IMR-90 (cell line): ENCODE data around the gene CKAP5. TPM values are rescaled to one million over a fixed set of nuclear protein-coding genes. Genes with fewer than 3 reads are reported as not detected.

Experiments used
- ATAC-seq: fragments of 200-7000 bp; cut with Tn5 transposase; 2 replicates; pipeline ENCODE4 v1.9.1; 2020; ENCODE audit warnings: low read depth, mild to moderate bottlenecking, moderate library complexity
- BruUV-seq: library from RNA; stranded (reverse); fragments of 400-500 nt; replicated peaks from 2 replicates; lab custom pipeline; 2021; lab: Mats Ljungman, UMichigan
- CTCF ChIA-PET: fragments of 300-600 bp; formaldehyde crosslinking; extraction: SDS; loops from one replicate; lab custom pipeline; 2021; ENCODE audit warnings: antibody characterized with exemption; lab: Yijun Ruan, JAX
- POLR2A ChIA-PET: fragments of 300-600 bp; sonication (Branson Sonifier 250); formaldehyde crosslinking; loops from one replicate; lab custom pipeline; 2022; ENCODE audit warnings: antibody characterized with exemption; ENCODE audit not compliant: unreplicated experiment; lab: Charles Lee
- DNase-seq: peaks from one replicate; pipeline ENCODE4 v3.0.0; 2013
- H2AFZ ChIP-seq: replicated peaks from 2 replicates; pipeline ENCODE3; 2013; ENCODE audit warnings: low read length, mild to moderate bottlenecking; ENCODE audit not compliant: poor library complexity
- H2AK5ac ChIP-seq: 2 replicates; pipeline ENCODE4 v1.6.1; 2013; ENCODE audit warnings: low read depth, low read length, inconsistent platforms
- H2AK9ac ChIP-seq: replicated peaks from 2 replicates; pipeline ENCODE3; 2013; ENCODE audit warnings: mild to moderate bottlenecking, low read depth, low read length, moderate library complexity; ENCODE audit not compliant: poor library complexity
- H2BK120ac ChIP-seq: 2 replicates; pipeline ENCODE4 v1.6.1; 2013; ENCODE audit warnings: low read depth, low read length, inconsistent platforms
- H2BK15ac ChIP-seq: 3 replicates; pipeline ENCODE4 v1.6.1; 2013; ENCODE audit warnings: low read depth, low read length, inconsistent platforms
- H2BK20ac ChIP-seq: 2 replicates; pipeline ENCODE4 v1.6.1; 2013; ENCODE audit warnings: low read depth, mild to moderate bottlenecking, inconsistent platforms, low read length, moderate library complexity
- H2BK5ac ChIP-seq: 2 replicates; pipeline ENCODE4 v1.6.1; 2013; ENCODE audit warnings: mild to moderate bottlenecking, low read depth, low read length, inconsistent platforms; ENCODE audit not compliant: poor library complexity, severe bottlenecking
- H3K14ac ChIP-seq: replicated peaks from 2 replicates; pipeline ENCODE4 v1.6.1; 2013; ENCODE audit warnings: low read depth, low read length, inconsistent platforms
- H3K18ac ChIP-seq: 2 replicates; pipeline ENCODE4 v1.6.1; 2013; ENCODE audit warnings: low read depth, low read length, control low read depth
- H3K23ac ChIP-seq: 2 replicates; pipeline ENCODE4 v1.6.1; 2013; ENCODE audit warnings: low read depth, low read length, inconsistent platforms
- H3K27ac ChIP-seq: 2 replicates; pipeline ENCODE4 v1.5.1; 2013; ENCODE audit warnings: mild to moderate bottlenecking, control low read depth, low read length; ENCODE audit not compliant: insufficient read depth
- H3K27me3 ChIP-seq: 2 replicates; pipeline ENCODE4 v1.6.1; 2013; ENCODE audit warnings: low read length; ENCODE audit not compliant: control insufficient read depth, insufficient read depth
- H3K36me3 ChIP-seq: 2 replicates; pipeline ENCODE4 v1.6.1; 2013; ENCODE audit warnings: low read length, mixed read lengths; ENCODE audit not compliant: control insufficient read depth, insufficient read depth
- H3K4ac ChIP-seq: 2 replicates; pipeline ENCODE4 v1.6.1; 2013; ENCODE audit warnings: low read depth, low read length, inconsistent platforms
- H3K4me1 ChIP-seq: 2 replicates; pipeline ENCODE4 v1.6.1; 2013; ENCODE audit warnings: low read length, mixed read lengths; ENCODE audit not compliant: control insufficient read depth, insufficient read depth
- H3K4me2 ChIP-seq: 2 replicates; pipeline ENCODE4 v1.6.1; 2013; ENCODE audit warnings: low read depth, mild to moderate bottlenecking, control low read depth, low read length, moderate library complexity
- H3K4me3 ChIP-seq: 2 replicates; pipeline ENCODE4 v1.5.1; 2013; ENCODE audit warnings: low read depth, mild to moderate bottlenecking, control low read depth, low read length, moderate library complexity; ENCODE audit not compliant: insufficient read depth
- H3K56ac ChIP-seq: 2 replicates; pipeline ENCODE4 v1.6.1; 2013; ENCODE audit warnings: low read length, inconsistent platforms; ENCODE audit not compliant: insufficient read depth; ENCODE audit errors: extremely low read depth
- H3K79me1 ChIP-seq, 2 experiments: 2 replicates each; pipeline ENCODE4 v1.6.1; 2013; ENCODE audit warnings: low read length in 2 of 2, inconsistent platforms in 1 of 2, low read depth in 1 of 2
- H3K9ac ChIP-seq: 2 replicates; pipeline ENCODE4 v1.6.1; 2013; ENCODE audit warnings: low read depth, low read length, control low read depth
- H3K9me1 ChIP-seq: 2 replicates; pipeline ENCODE4 v1.6.1; 2013; ENCODE audit warnings: low read length, inconsistent platforms; ENCODE audit not compliant: insufficient read depth
- H3K9me3 ChIP-seq: 2 replicates; pipeline ENCODE4 v1.6.1; 2013; ENCODE audit warnings: low read length; ENCODE audit not compliant: control insufficient read depth, insufficient read depth
- H4K20me1 ChIP-seq: 2 replicates; pipeline ENCODE4 v1.6.1; 2013; ENCODE audit warnings: low read length, inconsistent platforms; ENCODE audit not compliant: insufficient read depth
- H4K5ac ChIP-seq: 2 replicates; pipeline ENCODE4 v1.6.1; 2013; ENCODE audit warnings: mild to moderate bottlenecking, low read depth, low read length, control low read depth
- H4K8ac ChIP-seq, 2 experiments: 2 replicates each; pipeline ENCODE4 v1.6.1; 2013; ENCODE audit warnings: low read depth in 2 of 2, low read length in 2 of 2, control low read depth in 1 of 2, inconsistent platforms in 1 of 2
- H4K91ac ChIP-seq: 2 replicates; pipeline ENCODE4 v1.6.1; 2013; ENCODE audit warnings: low read depth, low read length, inconsistent platforms; ENCODE audit not compliant: insufficient read depth
- WGBS, 2 experiments: methylation state at CpG; one replicate each; pipeline versions ENCODE4 v1.1.5 to v1.1.7; 2013; ENCODE audit warnings: missing lambda C conversion rate in 2 of 2; ENCODE audit not compliant: insufficient read length in 1 of 2; ENCODE audit errors: extremely low coverage in 2 of 2; 5-methylcytosine and 5-hydroxymethylcytosine counted together
- dilution Hi-C: fragments of 300-500 bp; cut with HindIII; formaldehyde crosslinking; loops from one replicate; pipeline ENCODE4 v1.14.3; 2018; ENCODE audit warnings: low sequenced_read_pairs; ENCODE audit not compliant: unreplicated experiment
- in situ Hi-C: fragments of 300-500 bp; cut with MboI; formaldehyde crosslinking; loops from 3 replicates; pipeline ENCODE4 v1.14.3; 2019; ENCODE audit warnings: low sequenced_read_pairs, inconsistent platforms, mixed read lengths
- intact Hi-C: fragments of 100-400 bp; cut with micrococcal nuclease; formaldehyde crosslinking; loops from 2 replicates; pipeline ENCODE4 v1.10.0; 2022
- polyA plus RNA-seq, 3 experiments: library from polyadenylated mRNA; depleted of rRNA; stranded (reverse); fragments of >200 nt; gene quantifications; 2 replicates each; pipeline ENCODE4 v1.2.3, GENCODE V29; 2012; ENCODE audit warnings: low replicate concordance in 1 of 3
- total RNA-seq: library from RNA; depleted of rRNA; stranded (reverse); fragments of >200 nt; gene quantifications from 2 replicates; pipeline ENCODE4 v1.2.3, GENCODE V29; 2012
- TF ChIP-seq, protein P1 (sequence below): fragments of 150-350 bp; IDR thresholded peaks from 2 replicates; pipeline ENCODE4 v1.6.1; 2017; ENCODE audit warnings: mild to moderate bottlenecking, antibody characterized with exemption, low read length, low read depth
- TF ChIP-seq, protein P2 (sequence below): conservative IDR thresholded peaks from 2 replicates; pipeline ENCODE4 v1.5.1; 2012; ENCODE audit warnings: mild to moderate bottlenecking, low read depth, low read length, improper control_type of control experiment

CKAP5 gene
- total and polyA plus RNA-seq, 2 of the 4 experiments (the other 2 are of a cell fraction), result 59.5 to 79.2 TPM

DNA sequence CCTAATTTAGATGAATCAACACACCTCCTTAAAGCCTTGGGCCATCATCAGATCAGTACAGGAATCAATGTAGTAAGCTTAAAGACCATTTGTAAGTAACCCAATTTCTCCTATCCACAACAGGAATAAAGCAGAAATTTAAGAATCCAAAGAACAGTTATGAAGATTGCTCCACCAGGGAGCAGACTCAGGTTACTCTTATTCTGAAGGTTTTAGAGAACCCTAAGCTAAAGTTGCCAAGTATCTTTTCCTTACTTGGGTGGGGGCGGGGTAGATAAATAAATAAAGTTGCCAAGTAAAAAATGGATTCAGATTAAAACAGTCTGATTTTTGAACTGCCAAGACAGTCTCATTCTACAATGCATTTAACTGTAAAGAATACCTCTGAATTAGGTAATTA, 18.1 kb downstream of the CKAP5 start:
- Histone ChIP-seq H4K20me1 (peaks cover 37% of the 10 kb centered on the region), H3K4me1 (peaks cover 7% of the 10 kb centered on the region), H2AK9ac (no peak overlapping the region), H3K79me1 (peaks cover 14 to 54% of the 10 kb centered on the region in 2 experiments; a peak in 3 of 4 replicates), H2BK15ac (no peak overlapping the region), H3K4me3 (no peak overlapping the region), H3K9me3 (no peaks in the 10 kb centered on the region), H3K14ac (no peak overlapping the region), H4K91ac (no peak overlapping the region), H2AFZ (no peak overlapping the region), H3K27ac (no peak overlapping the region), H2BK20ac (no peak overlapping the region), H3K4ac (no peak overlapping the region), H2BK5ac (peak overlapping the region; percentile 56), H2AK5ac (no peak overlapping the region), H3K9me1 (0 out of 2 replicates have a peak, but pooled peaks cover 4% of the 10 kb centered on the region), H3K9ac (no peak overlapping the region), H3K56ac (no peak overlapping the region), H2BK120ac (no peak overlapping the region), H3K36me3 (no peaks in the 10 kb centered on the region), H4K5ac (no peak overlapping the region; the same call in 1 of the 2 replicates), H3K23ac (no peak overlapping the region), H3K4me2 (peak overlapping the region; percentile 39; the same call in 1 of the 2 replicates), H3K27me3 (no peaks in the 10 kb centered on the region), H3K18ac (no peak overlapping the region), H4K8ac (no peak overlapping the region; a peak in 1 of 4 replicates)
- WGBS, 2 experiments, result no CpG with 5 or more reads among the region's 1 CpG
- no peak for ATAC-seq
- ChIA-PET POLR2A (no interaction called here), CTCF (interaction anchor here (0.6 to 0.7 kb wide), 2 partner anchors 16 to 325 kb away, joined by 3 to 4 read pairs; no protein-coding TSS in a partner anchor)
- dilution Hi-C loops, result no loop called here
- peak; percentile 35 for DNase-seq
- BruUV-seq, result no TSS peak
- intact Hi-C loops, result loop anchor here (2.0 to 5.0 kb wide), 2 partner anchors 19 to 324 kb away; partner anchors contain the start of gene CKAP5
- in situ Hi-C loops, result no loop called here
- TF ChIP-seq, protein P1, sequence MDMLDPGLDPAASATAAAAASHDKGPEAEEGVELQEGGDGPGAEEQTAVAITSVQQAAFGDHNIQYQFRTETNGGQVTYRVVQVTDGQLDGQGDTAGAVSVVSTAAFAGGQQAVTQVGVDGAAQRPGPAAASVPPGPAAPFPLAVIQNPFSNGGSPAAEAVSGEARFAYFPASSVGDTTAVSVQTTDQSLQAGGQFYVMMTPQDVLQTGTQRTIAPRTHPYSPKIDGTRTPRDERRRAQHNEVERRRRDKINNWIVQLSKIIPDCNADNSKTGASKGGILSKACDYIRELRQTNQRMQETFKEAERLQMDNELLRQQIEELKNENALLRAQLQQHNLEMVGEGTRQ, result no peak
- TF ChIP-seq, protein P2, sequence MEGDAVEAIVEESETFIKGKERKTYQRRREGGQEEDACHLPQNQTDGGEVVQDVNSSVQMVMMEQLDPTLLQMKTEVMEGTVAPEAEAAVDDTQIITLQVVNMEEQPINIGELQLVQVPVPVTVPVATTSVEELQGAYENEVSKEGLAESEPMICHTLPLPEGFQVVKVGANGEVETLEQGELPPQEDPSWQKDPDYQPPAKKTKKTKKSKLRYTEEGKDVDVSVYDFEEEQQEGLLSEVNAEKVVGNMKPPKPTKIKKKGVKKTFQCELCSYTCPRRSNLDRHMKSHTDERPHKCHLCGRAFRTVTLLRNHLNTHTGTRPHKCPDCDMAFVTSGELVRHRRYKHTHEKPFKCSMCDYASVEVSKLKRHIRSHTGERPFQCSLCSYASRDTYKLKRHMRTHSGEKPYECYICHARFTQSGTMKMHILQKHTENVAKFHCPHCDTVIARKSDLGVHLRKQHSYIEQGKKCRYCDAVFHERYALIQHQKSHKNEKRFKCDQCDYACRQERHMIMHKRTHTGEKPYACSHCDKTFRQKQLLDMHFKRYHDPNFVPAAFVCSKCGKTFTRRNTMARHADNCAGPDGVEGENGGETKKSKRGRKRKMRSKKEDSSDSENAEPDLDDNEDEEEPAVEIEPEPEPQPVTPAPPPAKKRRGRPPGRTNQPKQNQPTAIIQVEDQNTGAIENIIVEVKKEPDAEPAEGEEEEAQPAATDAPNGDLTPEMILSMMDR, result 0 out of 2 replicates have a peak, but pooled peaks have one; percentile 8
